K562 (cell line): ENCODE data around the gene MYL10. TPM values are rescaled to one million over a fixed set of nuclear protein-coding genes. Genes with fewer than 3 reads are reported as not detected.
A peak's percentile ranks its signal among the peaks of the same experiment; 100 is the strongest.

Source experiments
- ATAC-seq: fragments of 200-7000 bp; cut with Tn5 transposase; 3 replicates; pipeline ENCODE4 v1.9.1; 2020; ENCODE audit warnings: moderate library complexity
- BruUV-seq: library from RNA; stranded (reverse); fragments of 400-500 nt; replicated peaks from 2 replicates; lab custom pipeline; 2021; lab: Mats Ljungman, UMichigan
- CTCF ChIA-PET: fragments of 300-600 bp; formaldehyde crosslinking; extraction: SDS; loops from one replicate; lab custom pipeline; 2021; ENCODE audit warnings: low intra/inter-chr PET ratio; lab: Yijun Ruan, JAX
- POLR2A ChIA-PET: fragments of 300-600, 350-650 bp; sonication (Branson Sonifier 250); formaldehyde crosslinking; extraction: SDS; loops from one replicate; lab custom pipeline; 2021; ENCODE audit warnings: antibody characterized with exemption, inconsistent platforms; lab: Yijun Ruan, JAX
- DNase-seq, 4 experiments: peaks; one replicate each; pipeline versions ENCODE4 v3.0.0 to v3.0.0-alpha.2; 2011 to 2018; ENCODE audit warnings: low spot score in 3 of 4, mixed read lengths in 3 of 4; ENCODE audit errors: extremely low read depth in 1 of 4
- FAIRE-seq: peaks from 2 replicates; lab custom pipeline; 2011; peaks lifted over from hg19 to GRCh38; lab: Jason Lieb, UNC
- H2AFZ ChIP-seq: 2 replicates; pipeline ENCODE4 v1.6.0; 2011; ENCODE audit warnings: low read depth, low read length, control low read depth, inconsistent platforms
- H3K27ac ChIP-seq: fragments of 200-600 bp; 3 replicates; pipeline ENCODE4 v1.8.0; 2011; ENCODE audit warnings: low read depth, mild to moderate bottlenecking, control low read depth, inconsistent platforms, low read length, moderate library complexity, mixed read lengths; ENCODE audit errors: extremely low read depth
- H3K27me3 ChIP-seq, 2 experiments: fragments of 300-600 bp in 1 of 2; 2 replicates in 1 of 2; 3 replicates in 1 of 2; pipeline versions ENCODE4 v1.6.0 to v1.8.0; 2011; ENCODE audit warnings: inconsistent platforms in 2 of 2, low read length in 2 of 2, mild to moderate bottlenecking in 1 of 2, mixed read lengths in 1 of 2, moderate library complexity in 1 of 2; ENCODE audit not compliant: control insufficient read depth in 2 of 2, insufficient read depth in 2 of 2
- H3K36me3 ChIP-seq: fragments of 300-600 bp; 3 replicates; pipeline ENCODE4 v1.8.0; 2011; ENCODE audit warnings: mild to moderate bottlenecking, low read length, inconsistent platforms; ENCODE audit not compliant: control insufficient read depth, insufficient read depth
- H3K4me1 ChIP-seq, 2 experiments: fragments of 200-600 bp in 1 of 2; replicated peaks in 1 of 2; 2 replicates in 1 of 2; 3 replicates in 1 of 2; pipeline versions ENCODE4 v1.5.1 to v1.8.0; 2011; ENCODE audit warnings: inconsistent platforms in 2 of 2, low read length in 2 of 2, mild to moderate bottlenecking in 1 of 2, mixed read lengths in 1 of 2, moderate library complexity in 1 of 2; ENCODE audit not compliant: control insufficient read depth in 2 of 2, insufficient read depth in 2 of 2
- H3K4me2 ChIP-seq: 2 replicates; pipeline ENCODE4 v1.6.1; 2011; ENCODE audit warnings: low read length, control low read depth, inconsistent platforms, mixed read lengths; ENCODE audit not compliant: insufficient read depth
- H3K4me3 ChIP-seq: fragments of 200-600 bp; sonication (generic), shearing (Covaris generic); 2 replicates; pipeline ENCODE4 v1.5.1; 2016; ENCODE audit warnings: control low read depth, inconsistent platforms
- H3K79me2 ChIP-seq: fragments of 200-600 bp; 3 replicates; pipeline ENCODE4 v1.8.0; 2011; ENCODE audit warnings: low read length, inconsistent platforms; ENCODE audit not compliant: control insufficient read depth, insufficient read depth
- H3K9ac ChIP-seq, 2 experiments: 2 replicates each; pipeline versions ENCODE4 v1.6.0 to v1.6.1; 2011; ENCODE audit warnings: low read depth in 2 of 2, low read length in 2 of 2, control low read depth in 1 of 2, inconsistent platforms in 1 of 2, mild to moderate bottlenecking in 1 of 2, mixed read lengths in 1 of 2; ENCODE audit not compliant: insufficient read depth in 1 of 2
- H3K9me1 ChIP-seq: one replicate; pipeline ENCODE4 v1.6.0; 2011; ENCODE audit warnings: inconsistent platforms, mild to moderate bottlenecking, low read length, moderate library complexity; ENCODE audit not compliant: control insufficient read depth, insufficient read depth
- H3K9me3 ChIP-seq: replicated peaks from 2 replicates; pipeline ENCODE4 v1.5.1; 2011; ENCODE audit warnings: low read depth, low read length, inconsistent platforms; ENCODE audit not compliant: control insufficient read depth, insufficient read depth
- H4K20me1 ChIP-seq: replicated peaks from 2 replicates; pipeline ENCODE4 v1.6.1; 2011; ENCODE audit warnings: low read length, inconsistent platforms, mixed read lengths; ENCODE audit not compliant: control insufficient read depth, insufficient read depth
- CCAR2 ChIP-seq: fragments of 200-400 bp; formaldehyde crosslinking; IDR thresholded peaks from 2 replicates; pipeline ENCODE4 v1.6.1; 2017; ENCODE audit warnings: mild to moderate bottlenecking, low read depth, low read length
- EHMT2 ChIP-seq: fragments of 450-650 bp; IDR thresholded peaks from 2 replicates; pipeline ENCODE4 v1.6.1; 2018; ENCODE audit warnings: antibody characterized with exemption
- L3MBTL2 ChIP-seq: fragments of 450-650 bp; IDR thresholded peaks from 2 replicates; pipeline ENCODE4 v1.6.1; 2016; ENCODE audit warnings: mild to moderate bottlenecking, moderate library complexity
- MYC ChIP-seq, 2 experiments: fragments of 250-450 bp in 1 of 2; sonication (Bioruptor Pico) in 1 of 2; IDR thresholded peaks; 2 replicates each; pipeline versions ENCODE4 v1.5.1 to v1.6.1; 2012 to 2021; ENCODE audit warnings: low read depth in 2 of 2, borderline replicate concordance in 1 of 2, improper control_type of control experiment in 1 of 2, low read length in 1 of 2, mild to moderate bottlenecking in 1 of 2, moderate library complexity in 1 of 2
- SMAD2 ChIP-seq: fragments of 150-350 bp; IDR thresholded peaks from 2 replicates; pipeline ENCODE4 v1.6.1; 2014; ENCODE audit warnings: low read depth, mild to moderate bottlenecking, low read length
- SMARCC2 ChIP-seq: fragments of 450-650 bp; IDR thresholded peaks from 2 replicates; pipeline ENCODE4 v1.6.1; 2017; ENCODE audit warnings: antibody characterized with exemption, moderate library complexity, mild to moderate bottlenecking, low read depth
- SRF ChIP-seq, 2 experiments: fragments of 250-450, 450-650 bp in 1 of 2; sonication (Bioruptor Pico) in 1 of 2; sonication (generic) in 1 of 2; formaldehyde crosslinking; IDR thresholded peaks; 2 replicates each; pipeline versions ENCODE4 v1.5.0 to v1.5.1; 2020 to 2022; ENCODE audit warnings: mild to moderate bottlenecking in 1 of 2, missing genetic modification reagents in 1 of 2
- TAL1 ChIP-seq: fragments of 450-650 bp; IDR thresholded peaks from 2 replicates; pipeline ENCODE4 v1.6.1; 2016; ENCODE audit warnings: mild to moderate bottlenecking
- USF2 ChIP-seq: sonication (generic); formaldehyde crosslinking; IDR thresholded peaks from 2 replicates; pipeline ENCODE4 v1.5.0; 2020; ENCODE audit warnings: missing genetic modification reagents
- ZNF143 ChIP-seq: sonication (generic); formaldehyde crosslinking; IDR thresholded peaks from 2 replicates; pipeline ENCODE4 v1.9.0; 2022; ENCODE audit warnings: mild to moderate bottlenecking, missing genetic modification reagents
- ZNF212 ChIP-seq: fragments of 450-650 bp; formaldehyde crosslinking; IDR thresholded peaks from 2 replicates; pipeline ENCODE4 v1.4.0; 2020; ENCODE audit warnings: mild to moderate bottlenecking
- WGBS: fragments of 100-300 bp; shearing (Covaris generic); methylation state at CpG from one replicate; pipeline ENCODE4 v1.1.6; 2016; ENCODE audit warnings: low coverage, mixed read lengths; ENCODE audit not compliant: insufficient coverage; ENCODE audit errors: missing lambda C conversion rate; 5-methylcytosine and 5-hydroxymethylcytosine counted together
- in situ Hi-C: fragments of 300-500 bp; cut with MboI; formaldehyde crosslinking; loops from 4 replicates; pipeline ENCODE4 v1.15.0; 2018; ENCODE audit warnings: inconsistent platforms, mixed read lengths
- intact Hi-C: fragments of 100-400 bp; cut with micrococcal nuclease; formaldehyde crosslinking; loops from 2 replicates; pipeline ENCODE4 v1.14.2; 2022
- polyA plus RNA-seq, 8 experiments: library from polyadenylated mRNA; depleted of rRNA in 4 of 8; stranded (reverse) in 5 of 8; unstranded in 3 of 8; fragments of >200 nt; fragmentation: Nextera tagmentation in 2 of 8; fragmentation: Illumina TruSeq in 1 of 8; extraction: Ambion mirVana in 2 of 8; extraction: Trizol in 1 of 8; gene quantifications; 2 replicates each; pipeline versions ENCODE4 v1.2.1 to v1.2.3, GENCODE V29; 2011 to 2014; ENCODE audit warnings: inconsistent platforms in 1 of 8, missing spikeins in 1 of 8
- total RNA-seq, 7 experiments: library from RNA; depleted of rRNA in 6 of 7; stranded (reverse); fragments of >200 nt in 6 of 7; fragmentation: Illumina TruSeq in 2 of 7; extraction: Trizol in 2 of 7; gene quantifications; 2 replicates each; pipeline versions ENCODE4 v1.2.1 to v1.2.3, GENCODE V29; 2011 to 2021; ENCODE audit warnings: low replicate concordance in 1 of 7
- TF ChIP-seq, protein P1 (sequence below), 2 experiments: fragments of 450-650 bp; IDR thresholded peaks; 2 replicates each; pipeline ENCODE4 v1.6.1; 2016
- TF ChIP-seq, protein P2 (sequence below): IDR thresholded peaks from 2 replicates; pipeline ENCODE4 v1.6.1; 2011; ENCODE audit not compliant: insufficient read length; ENCODE audit errors: extremely low read depth
- TF ChIP-seq, protein P3 (sequence below), 2 experiments: IDR thresholded peaks; 2 replicates each; pipeline ENCODE4 v1.6.1; 2011; ENCODE audit warnings: borderline replicate concordance in 1 of 2, control low read depth in 1 of 2, low read depth in 1 of 2, low read length in 1 of 2, mild to moderate bottlenecking in 1 of 2, mixed read lengths in 1 of 2, moderate library complexity in 1 of 2; ENCODE audit not compliant: insufficient read depth in 1 of 2, insufficient read length in 1 of 2, poor library complexity in 1 of 2, severe bottlenecking in 1 of 2; ENCODE audit errors: extremely low read depth in 1 of 2
- TF ChIP-seq, protein P4 (sequence below): sonication (generic); formaldehyde crosslinking; IDR thresholded peaks from 2 replicates; pipeline ENCODE4 v1.9.0; 2022; ENCODE audit warnings: mild to moderate bottlenecking, missing genetic modification reagents

The MYL10 gene
- total and polyA plus RNA-seq, 9 of the 15 experiments (the other 6 are each of a cell fraction or from before 2014, with no cell fraction given): not detected

GRCh38 chr7:101586906-101587677 lies 42.0 kb downstream of the MYL10 start:
- 6% methylated on average over 12 of the region's 12 CpGs for WGBS
- CTCF ChIA-PET: no interaction called here
- no peaks in the 10 kb centered on the region for H3K79me2 ChIP-seq
- H3K4me2 ChIP-seq: no peak overlapping the region
- no peak overlapping the region for H3K27ac ChIP-seq
- intact Hi-C loops (no loop called here), in situ Hi-C loops (no loop called here)
- no peak overlapping the region for H3K9ac ChIP-seq
- H3K36me3 ChIP-seq: no peaks in the 10 kb centered on the region
- peaks cover 5% of the 10 kb centered on the region; the same call in 1 of the 2 replicates for H3K9me3 ChIP-seq
- BruUV-seq: no TSS peak
- peaks cover 0 to 10% of the 10 kb centered on the region in 2 experiments; a peak in 1 of 5 replicates for H3K4me1 ChIP-seq
- DNase-seq (peak; percentile 26 to 76 (median 62)), FAIRE-seq (peak; percentile 56), ATAC-seq (peak; percentile 71)
- POLR2A ChIA-PET: interaction anchor here (0.5 to 0.8 kb wide), 2 partner anchors 155 to 869 kb away, joined by 3 read pairs; no protein-coding TSS in a partner anchor
- H3K4me3 ChIP-seq: no peak overlapping the region
- H2AFZ ChIP-seq: peak overlapping the region; percentile 54
- H3K9me1 ChIP-seq: no peaks in the 10 kb centered on the region
- H4K20me1 ChIP-seq: no peaks in the 10 kb centered on the region
- peaks cover 10 to 33% of the 10 kb centered on the region in 2 experiments; a peak in 4 of 5 replicates for H3K27me3 ChIP-seq
- TF ChIP-seq, protein P1, sequence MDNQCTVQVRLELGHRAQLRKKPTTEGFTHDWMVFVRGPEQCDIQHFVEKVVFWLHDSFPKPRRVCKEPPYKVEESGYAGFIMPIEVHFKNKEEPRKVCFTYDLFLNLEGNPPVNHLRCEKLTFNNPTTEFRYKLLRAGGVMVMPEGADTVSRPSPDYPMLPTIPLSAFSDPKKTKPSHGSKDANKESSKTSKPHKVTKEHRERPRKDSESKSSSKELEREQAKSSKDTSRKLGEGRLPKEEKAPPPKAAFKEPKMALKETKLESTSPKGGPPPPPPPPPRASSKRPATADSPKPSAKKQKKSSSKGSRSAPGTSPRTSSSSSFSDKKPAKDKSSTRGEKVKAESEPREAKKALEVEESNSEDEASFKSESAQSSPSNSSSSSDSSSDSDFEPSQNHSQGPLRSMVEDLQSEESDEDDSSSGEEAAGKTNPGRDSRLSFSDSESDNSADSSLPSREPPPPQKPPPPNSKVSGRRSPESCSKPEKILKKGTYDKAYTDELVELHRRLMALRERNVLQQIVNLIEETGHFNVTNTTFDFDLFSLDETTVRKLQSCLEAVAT (IDR thresholded peaks at IDR 0.05): no peak
- TF ChIP-seq EHMT2: no peak
- TF ChIP-seq SRF (CRISPR knock-in tag; IDR thresholded peaks at IDR 0.05): no peak
- no peak for TF ChIP-seq SMARCC2
- TF ChIP-seq CCAR2: no peak
- no peak for TF ChIP-seq ZNF212 (CRISPR knock-in tag)
- TF ChIP-seq, protein P2, sequence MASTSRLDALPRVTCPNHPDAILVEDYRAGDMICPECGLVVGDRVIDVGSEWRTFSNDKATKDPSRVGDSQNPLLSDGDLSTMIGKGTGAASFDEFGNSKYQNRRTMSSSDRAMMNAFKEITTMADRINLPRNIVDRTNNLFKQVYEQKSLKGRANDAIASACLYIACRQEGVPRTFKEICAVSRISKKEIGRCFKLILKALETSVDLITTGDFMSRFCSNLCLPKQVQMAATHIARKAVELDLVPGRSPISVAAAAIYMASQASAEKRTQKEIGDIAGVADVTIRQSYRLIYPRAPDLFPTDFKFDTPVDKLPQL: no peak
- TF ChIP-seq, protein P3, sequence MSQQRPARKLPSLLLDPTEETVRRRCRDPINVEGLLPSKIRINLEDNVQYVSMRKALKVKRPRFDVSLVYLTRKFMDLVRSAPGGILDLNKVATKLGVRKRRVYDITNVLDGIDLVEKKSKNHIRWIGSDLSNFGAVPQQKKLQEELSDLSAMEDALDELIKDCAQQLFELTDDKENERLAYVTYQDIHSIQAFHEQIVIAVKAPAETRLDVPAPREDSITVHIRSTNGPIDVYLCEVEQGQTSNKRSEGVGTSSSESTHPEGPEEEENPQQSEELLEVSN (IDR thresholded peaks at IDR 0.05; ENCODE audit: borderline replicate concordance in 1 of 2, extremely low read depth in 1 of 2, insufficient read depth in 1 of 2, insufficient read length in 1 of 2, low read depth in 1 of 2, low read length in 1 of 2, poor library complexity in 1 of 2, severe bottlenecking in 1 of 2): no peak
- TF ChIP-seq SMAD2: no peak
- peak; percentile 97 for TF ChIP-seq L3MBTL2
- TF ChIP-seq, protein P4, sequence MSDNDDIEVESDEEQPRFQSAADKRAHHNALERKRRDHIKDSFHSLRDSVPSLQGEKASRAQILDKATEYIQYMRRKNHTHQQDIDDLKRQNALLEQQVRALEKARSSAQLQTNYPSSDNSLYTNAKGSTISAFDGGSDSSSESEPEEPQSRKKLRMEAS: 0 out of 2 replicates have a peak, but pooled peaks have one; percentile 27
- peak; percentile 49 for TF ChIP-seq TAL1
- TF ChIP-seq MYC (IDR thresholded peaks at IDR 0.05; ENCODE audit: low read depth, low read length): peak; percentile 66
- TF ChIP-seq MYC (CRISPR knock-in tag; IDR thresholded peaks at IDR 0.05; ENCODE audit: borderline replicate concordance, low read depth): no peak
- peak; percentile 69 for TF ChIP-seq ZNF143 (CRISPR knock-in tag)
- TF ChIP-seq USF2 (CRISPR knock-in tag): peak; percentile 95
